Uterus (tissue), 4 donors: ENCODE results near the gene CHTOP. TPM values are rescaled to one million over a fixed set of nuclear protein-coding genes. Genes with fewer than 3 reads are reported as not detected.

Experiments
- DNase-seq, 2 donors: peaks; one replicate each; pipeline ENCODE4 v3.0.0-alpha.2; 2019 to 2020
- H3K27ac ChIP-seq, 2 donors: fragments of 200-600 bp; sonication (generic); 1 replicate in 1 of 2; 2 replicates in 1 of 2; pipeline ENCODE4 v1.5.1; 2016 to 2018
- H3K27me3 ChIP-seq, 2 donors: fragments of 200-600 bp; sonication (generic); one replicate each; pipeline ENCODE4 v1.5.1; 2018 to 2019; ENCODE audit warnings: control low read depth in 1 of 2
- H3K36me3 ChIP-seq, 2 donors: fragments of 200-600 bp; sonication (generic); one replicate each; pipeline ENCODE4 v1.5.1; 2019; ENCODE audit warnings: control low read depth in 1 of 2
- H3K4me1 ChIP-seq, 2 donors: fragments of 200-600 bp; sonication (generic); one replicate each; pipeline ENCODE4 v1.5.1; 2018 to 2019; ENCODE audit warnings: control low read depth in 1 of 2
- H3K4me3 ChIP-seq, 2 donors: fragments of 200-600 bp; sonication (generic); 1 replicate in 1 of 2; 2 replicates in 1 of 2; pipeline ENCODE4 v1.5.1; 2018 to 2019; ENCODE audit warnings: mild to moderate bottlenecking in 1 of 2
- H3K9me3 ChIP-seq, 2 donors: fragments of 200-600 bp; sonication (generic); one replicate each; pipeline ENCODE4 v1.5.1; 2019; ENCODE audit warnings: control low read depth in 1 of 2
- POLR2A ChIP-seq, 2 donors: fragments of 450-650 bp; IDR thresholded peaks; one replicate each; pipeline ENCODE4 v1.6.1; 2016; ENCODE audit warnings: antibody characterized with exemption in 2 of 2, mild to moderate bottlenecking in 1 of 2, moderate library complexity in 1 of 2
- intact Hi-C: fragments of 100-400 bp; cut with DNase I; formaldehyde crosslinking; loops from one replicate; pipeline ENCODE4 v1.15.1; 2023; ENCODE audit warnings: low total_unique reads
- total RNA-seq, 4 donors: library from RNA; depleted of rRNA in 3 of 4; stranded (reverse); fragments of >200 nt in 3 of 4; gene quantifications; one replicate each; pipeline versions ENCODE4 v1.1.0 to v1.2.4, GENCODE V29; 2014 to 2023
- TF ChIP-seq, protein P1 (sequence below), 4 experiments: fragments of 200-600 bp in 2 of 4; fragments of 450-650 bp in 2 of 4; sonication (generic) in 2 of 4; IDR thresholded peaks; one replicate each; pipeline ENCODE4 v1.5.1; 2016 to 2019; ENCODE audit warnings: antibody characterized with exemption in 4 of 4, mild to moderate bottlenecking in 2 of 4, moderate library complexity in 1 of 4
- donor health status: DM: yes; HTN: yes; CAD: no.

CHTOP gene
- total RNA-seq, 4 donors from 2014 or later: 43.8 to 91.0 (median 70.8) TPM

GRCh38 chr1:153659175-153659534, 25.3 kb downstream of the CHTOP start:
- Histone ChIP-seq H3K9me3 (no peaks in the 10 kb centered on the region), H3K4me1 (peaks cover 4 to 9% of the 10 kb centered on the region in 2 donors), H3K36me3 (no peaks in the 10 kb centered on the region), H3K27me3 (no peaks in the 10 kb centered on the region), H3K4me3 (peak overlapping the region; percentile 92 to 94), H3K27ac (peak overlapping the region; percentile 98)
- TF ChIP-seq, protein P1, sequence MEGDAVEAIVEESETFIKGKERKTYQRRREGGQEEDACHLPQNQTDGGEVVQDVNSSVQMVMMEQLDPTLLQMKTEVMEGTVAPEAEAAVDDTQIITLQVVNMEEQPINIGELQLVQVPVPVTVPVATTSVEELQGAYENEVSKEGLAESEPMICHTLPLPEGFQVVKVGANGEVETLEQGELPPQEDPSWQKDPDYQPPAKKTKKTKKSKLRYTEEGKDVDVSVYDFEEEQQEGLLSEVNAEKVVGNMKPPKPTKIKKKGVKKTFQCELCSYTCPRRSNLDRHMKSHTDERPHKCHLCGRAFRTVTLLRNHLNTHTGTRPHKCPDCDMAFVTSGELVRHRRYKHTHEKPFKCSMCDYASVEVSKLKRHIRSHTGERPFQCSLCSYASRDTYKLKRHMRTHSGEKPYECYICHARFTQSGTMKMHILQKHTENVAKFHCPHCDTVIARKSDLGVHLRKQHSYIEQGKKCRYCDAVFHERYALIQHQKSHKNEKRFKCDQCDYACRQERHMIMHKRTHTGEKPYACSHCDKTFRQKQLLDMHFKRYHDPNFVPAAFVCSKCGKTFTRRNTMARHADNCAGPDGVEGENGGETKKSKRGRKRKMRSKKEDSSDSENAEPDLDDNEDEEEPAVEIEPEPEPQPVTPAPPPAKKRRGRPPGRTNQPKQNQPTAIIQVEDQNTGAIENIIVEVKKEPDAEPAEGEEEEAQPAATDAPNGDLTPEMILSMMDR (IDR thresholded peaks at IDR 0.05): no peak
- no peak for TF ChIP-seq POLR2A (IDR thresholded peaks at IDR 0.05)
- intact Hi-C loops: no loop called here
- DNase-seq: no peak

GRCh38 chr1:153659656-153660055, 25.8 kb downstream of the CHTOP start:
- Histone ChIP-seq H3K27me3 (no peaks in the 10 kb centered on the region), H3K4me3 (no peak overlapping the region), H3K27ac (peak overlapping the region; percentile 98), H3K36me3 (no peaks in the 10 kb centered on the region), H3K9me3 (no peaks in the 10 kb centered on the region), H3K4me1 (peaks cover 4 to 9% of the 10 kb centered on the region in 2 donors)
- intact Hi-C loops: no loop called here
- DNase-seq: no peak
- TF ChIP-seq, protein P1 (IDR thresholded peaks at IDR 0.05): no peak
- no peak for TF ChIP-seq POLR2A (IDR thresholded peaks at IDR 0.05)

GRCh38 chr1:153661111-153661708, 27.3 kb downstream of the CHTOP start:
- H3K4me1 ChIP-seq: peaks cover 4 to 9% of the 10 kb centered on the region in 2 donors
- no peaks in the 10 kb centered on the region for H3K9me3 ChIP-seq
- no peak overlapping the region for H3K27ac ChIP-seq
- H3K27me3 ChIP-seq: no peaks in the 10 kb centered on the region
- TF ChIP-seq POLR2A (IDR thresholded peaks at IDR 0.05): no peak
- TF ChIP-seq, protein P1 (IDR thresholded peaks at IDR 0.05): no peak
- no peak overlapping the region for H3K4me3 ChIP-seq
- intact Hi-C loops: no loop called here
- no peak for DNase-seq
- H3K36me3 ChIP-seq: no peaks in the 10 kb centered on the region

DNA sequence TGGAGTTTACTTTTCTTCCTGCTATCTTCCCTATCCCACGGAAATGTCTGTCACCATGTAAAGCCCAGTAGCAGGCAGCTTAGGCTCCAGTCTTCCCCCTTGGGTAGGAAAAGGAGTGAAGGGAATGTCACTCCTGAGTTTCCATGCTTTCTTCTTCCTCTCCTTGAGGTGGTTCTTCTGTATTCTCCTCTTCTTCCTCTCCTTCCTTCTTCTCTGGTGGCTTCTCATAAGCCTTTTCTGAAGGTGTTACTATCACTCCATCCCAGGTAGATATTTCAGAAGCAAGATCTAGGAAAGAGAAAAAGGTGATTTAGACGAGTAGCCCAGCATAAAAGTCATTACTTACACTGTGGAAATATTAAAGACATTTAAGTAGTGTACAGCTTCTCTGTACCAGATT, 28.4 kb downstream of the CHTOP start:
- H3K4me1 ChIP-seq: peaks cover 4 to 9% of the 10 kb centered on the region in 2 donors
- no peaks in the 10 kb centered on the region for H3K9me3 ChIP-seq
- TF ChIP-seq, protein P1 (IDR thresholded peaks at IDR 0.05): no peak
- no peak for TF ChIP-seq POLR2A (IDR thresholded peaks at IDR 0.05)
- no peak overlapping the region for H3K27ac ChIP-seq
- H3K4me3 ChIP-seq: no peak overlapping the region
- no peak for DNase-seq
- intact Hi-C loops: no loop called here
- H3K36me3 ChIP-seq: no peaks in the 10 kb centered on the region
- H3K27me3 ChIP-seq: no peaks in the 10 kb centered on the region

GRCh38 chr1:153663211-153663610, 29.3 kb downstream of the CHTOP start:
- TF ChIP-seq, protein P1 (IDR thresholded peaks at IDR 0.05): no peak
- TF ChIP-seq POLR2A (IDR thresholded peaks at IDR 0.05): no peak
- no peak for DNase-seq
- H3K36me3 ChIP-seq: no peaks in the 10 kb centered on the region
- no peak overlapping the region for H3K27ac ChIP-seq
- no peaks in the 10 kb centered on the region for H3K9me3 ChIP-seq
- H3K4me3 ChIP-seq: no peak overlapping the region
- peaks cover 4 to 9% of the 10 kb centered on the region in 2 donors for H3K4me1 ChIP-seq
- no peaks in the 10 kb centered on the region for H3K27me3 ChIP-seq
- intact Hi-C loops: no loop called here
